ENCODE measurements around the gene SSH2.
"Not testable (repeated sequence)": the region's sequence is repeated elsewhere in the genome, so short reads cannot be mapped to it uniquely, and the experiment has no call there.

SSH2 gene

DNA sequence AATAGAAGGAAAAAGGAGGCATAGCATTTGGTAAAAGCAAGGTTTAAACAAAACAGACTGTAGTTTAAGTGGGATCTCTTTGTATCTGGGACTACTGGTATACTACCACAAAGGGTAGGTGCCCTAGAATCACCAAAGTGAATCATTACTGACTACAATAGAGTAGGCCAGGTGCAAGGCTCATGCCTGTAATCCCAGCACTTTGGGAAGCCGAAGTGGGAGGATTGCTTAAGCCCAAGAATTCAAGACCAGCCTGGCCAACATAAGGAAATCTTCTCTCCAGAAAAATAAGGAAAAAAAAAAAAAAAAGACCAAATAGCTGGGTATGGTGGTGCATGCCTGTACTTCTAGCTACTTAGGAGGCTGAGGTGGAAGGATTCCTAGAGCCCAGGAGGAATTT, 246.5 kb downstream of the SSH2 start:
- TF ChIP-seq, protein P1, sequence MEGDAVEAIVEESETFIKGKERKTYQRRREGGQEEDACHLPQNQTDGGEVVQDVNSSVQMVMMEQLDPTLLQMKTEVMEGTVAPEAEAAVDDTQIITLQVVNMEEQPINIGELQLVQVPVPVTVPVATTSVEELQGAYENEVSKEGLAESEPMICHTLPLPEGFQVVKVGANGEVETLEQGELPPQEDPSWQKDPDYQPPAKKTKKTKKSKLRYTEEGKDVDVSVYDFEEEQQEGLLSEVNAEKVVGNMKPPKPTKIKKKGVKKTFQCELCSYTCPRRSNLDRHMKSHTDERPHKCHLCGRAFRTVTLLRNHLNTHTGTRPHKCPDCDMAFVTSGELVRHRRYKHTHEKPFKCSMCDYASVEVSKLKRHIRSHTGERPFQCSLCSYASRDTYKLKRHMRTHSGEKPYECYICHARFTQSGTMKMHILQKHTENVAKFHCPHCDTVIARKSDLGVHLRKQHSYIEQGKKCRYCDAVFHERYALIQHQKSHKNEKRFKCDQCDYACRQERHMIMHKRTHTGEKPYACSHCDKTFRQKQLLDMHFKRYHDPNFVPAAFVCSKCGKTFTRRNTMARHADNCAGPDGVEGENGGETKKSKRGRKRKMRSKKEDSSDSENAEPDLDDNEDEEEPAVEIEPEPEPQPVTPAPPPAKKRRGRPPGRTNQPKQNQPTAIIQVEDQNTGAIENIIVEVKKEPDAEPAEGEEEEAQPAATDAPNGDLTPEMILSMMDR (conservative IDR thresholded peaks at IDR 0.05; ENCODE audit: control insufficient read depth, insufficient read depth, low read depth, low read length): no peak
- DNase-seq (ENCODE audit: low read depth): no peak
- no peak overlapping the region for H3K4me3 ChIP-seq (ENCODE audit: control insufficient read depth, low read depth, low read length)

DNA sequence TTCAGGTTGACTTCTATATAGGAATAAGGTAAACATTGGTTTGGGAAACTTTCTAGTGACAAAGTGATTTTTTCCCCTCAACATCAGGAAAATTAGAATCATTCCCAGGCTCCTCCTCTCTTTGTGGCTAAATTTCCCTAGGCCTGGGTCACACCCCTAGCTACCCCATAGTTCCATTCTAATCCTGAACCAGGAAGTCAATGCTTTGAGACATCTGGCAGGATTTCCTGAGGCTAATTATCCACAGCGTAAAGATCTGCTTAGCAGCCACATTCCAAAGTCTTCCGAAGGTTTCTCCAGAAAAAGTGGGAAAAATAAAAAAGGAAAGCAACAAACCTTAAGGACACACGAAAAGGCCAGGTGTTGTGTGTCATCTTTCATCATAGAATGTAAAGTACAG, 247.0 kb downstream of the SSH2 start:
- TF ChIP-seq, protein P1 (conservative IDR thresholded peaks at IDR 0.05; ENCODE audit: control insufficient read depth, insufficient read depth, low read depth, low read length): no peak
- H3K4me3 ChIP-seq (ENCODE audit: control insufficient read depth, low read depth, low read length): no peak overlapping the region
- no peak for DNase-seq (ENCODE audit: low read depth)

DNA sequence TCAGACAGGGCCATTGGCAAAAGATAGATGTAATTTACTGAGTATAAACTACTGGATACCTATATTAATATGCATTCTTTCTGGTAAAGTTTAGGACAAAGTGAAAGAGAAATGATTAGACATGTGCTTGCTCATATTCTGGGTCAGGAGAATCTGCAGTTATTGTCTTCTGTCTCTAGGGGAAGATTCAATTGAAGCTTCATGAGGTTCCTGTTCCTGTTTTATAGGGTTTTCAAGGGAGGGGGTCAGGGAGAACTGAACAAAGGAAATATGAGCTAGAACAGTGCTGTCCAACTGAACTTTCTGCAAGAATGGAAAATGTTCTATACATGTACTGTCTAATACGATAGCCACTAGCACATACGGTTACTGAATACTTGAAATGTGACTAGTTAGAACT, 248.0 kb downstream of the SSH2 start:
- no peak overlapping the region for H3K4me3 ChIP-seq (ENCODE audit: control insufficient read depth, low read depth, low read length)
- DNase-seq (ENCODE audit: low read depth): no peak
- TF ChIP-seq, protein P1 (conservative IDR thresholded peaks at IDR 0.05; ENCODE audit: control insufficient read depth, insufficient read depth, low read depth, low read length): no peak

DNA sequence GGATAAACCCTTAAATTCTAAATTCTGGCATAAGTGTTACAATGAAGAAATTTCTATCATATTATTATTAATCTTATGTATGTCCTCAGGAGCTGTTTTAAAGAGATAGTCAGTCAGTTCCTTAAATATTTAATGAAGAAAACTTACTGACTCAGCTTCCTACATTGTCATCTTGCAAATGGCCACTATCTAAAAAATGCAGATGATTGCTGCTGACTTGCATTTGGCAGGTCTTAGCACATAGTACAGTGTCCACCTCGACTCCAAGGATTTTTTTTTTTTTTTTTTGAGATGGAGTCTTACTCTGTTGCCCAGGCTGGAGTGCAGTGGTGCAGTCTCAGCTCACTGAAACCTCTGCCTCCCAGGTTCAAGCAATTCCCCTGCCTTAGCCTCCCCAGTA, 252.2 kb downstream of the SSH2 start:
- H3K4me3 ChIP-seq (ENCODE audit: control insufficient read depth, low read depth, low read length): no peak overlapping the region
- TF ChIP-seq, protein P1 (conservative IDR thresholded peaks at IDR 0.05; ENCODE audit: control insufficient read depth, insufficient read depth, low read depth, low read length): no peak
- DNase-seq (ENCODE audit: low read depth): peak; percentile 20

DNA sequence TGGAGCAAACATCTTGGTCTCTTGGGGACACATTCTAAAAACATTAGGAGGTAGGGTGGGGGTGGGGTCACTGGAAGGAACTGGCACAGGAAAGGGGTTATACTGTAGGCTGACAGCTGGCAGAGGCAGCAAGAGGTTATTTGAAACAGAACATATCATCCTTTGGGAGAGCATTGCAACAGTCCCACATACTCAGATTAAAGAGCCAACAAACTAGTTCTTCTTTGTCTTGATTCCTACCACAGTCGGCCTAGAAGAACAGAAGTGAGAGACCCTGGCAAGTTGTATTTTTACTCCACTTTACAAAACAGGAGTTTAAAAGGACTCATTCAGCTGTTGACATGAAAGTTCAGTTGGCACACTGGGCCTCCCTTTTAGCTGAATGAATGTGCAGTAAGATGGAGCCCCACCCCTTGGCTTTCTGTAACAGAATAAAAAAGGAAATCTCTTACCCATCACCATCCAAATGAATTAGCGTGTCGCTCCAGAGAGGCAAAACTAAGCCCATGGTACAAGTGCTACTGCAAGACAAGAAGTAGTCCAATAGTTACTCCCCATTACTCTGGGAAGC, 252.7 kb downstream of the SSH2 start:
- peak; percentile 83 for DNase-seq (ENCODE audit: low read depth)
- TF ChIP-seq, protein P1 (conservative IDR thresholded peaks at IDR 0.05; ENCODE audit: control insufficient read depth, insufficient read depth, low read depth, low read length): no peak

DNA sequence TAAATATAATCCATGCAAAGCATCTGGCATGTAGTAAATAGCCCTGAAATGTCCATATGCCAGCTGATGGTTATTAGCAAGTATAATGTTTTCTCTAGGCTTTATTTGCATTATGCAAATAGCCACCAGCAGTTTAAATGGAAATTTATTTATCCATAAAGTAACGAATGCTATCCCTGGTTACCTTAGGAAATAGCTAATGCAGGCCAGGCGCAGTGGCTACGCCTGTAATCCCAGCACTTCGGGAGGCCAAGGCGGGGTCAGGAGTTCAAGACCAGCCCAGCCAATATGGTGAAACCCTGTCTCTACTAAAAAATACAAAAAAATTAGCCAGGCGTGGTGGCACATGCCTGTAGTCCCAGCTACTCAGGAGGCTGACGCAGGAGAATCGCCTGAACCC, 254.1 kb downstream of the SSH2 start:
- not testable (repeated sequence) for H3K4me3 ChIP-seq (ENCODE audit: control insufficient read depth, low read depth, low read length); DNase-seq (ENCODE audit: low read depth)

More for the DNA sequence above, 252.7 kb downstream of the SSH2 start:
- no peak overlapping the region for H3K4me3 ChIP-seq (ENCODE audit: control insufficient read depth, low read depth, low read length)

DNA sequence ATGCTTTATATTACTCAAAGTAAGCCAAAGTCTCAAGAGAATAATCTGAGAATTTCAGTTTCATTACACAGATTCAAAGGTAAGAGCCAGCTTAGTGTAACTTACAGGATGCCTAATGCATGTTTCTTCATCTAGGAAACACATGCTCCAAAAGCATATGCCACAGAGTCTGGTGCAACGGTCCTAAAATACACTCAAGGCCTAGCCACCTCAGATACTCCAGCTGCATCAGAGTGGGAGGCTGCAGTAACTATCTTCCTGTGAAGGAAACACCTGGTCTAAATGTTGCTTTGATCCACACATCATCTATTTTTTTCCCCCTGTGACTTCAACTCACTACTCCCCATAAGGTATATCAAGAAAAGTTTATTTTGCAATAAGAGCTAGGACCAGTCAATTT, 255.7 kb downstream of the SSH2 start:
- H3K4me3 ChIP-seq (ENCODE audit: control insufficient read depth, low read depth, low read length): no peak overlapping the region
- no peak for DNase-seq (ENCODE audit: low read depth)
- TF ChIP-seq, protein P1 (conservative IDR thresholded peaks at IDR 0.05; ENCODE audit: control insufficient read depth, insufficient read depth, low read depth, low read length): no peak
